Measurements from ENCODE around the gene HDHD3.
"Not testable (repeated sequence)": the region's sequence is repeated elsewhere in the genome, so short reads cannot be mapped to it uniquely, and the experiment has no call there.

HDHD3 gene

GRCh38 chr9:113379094-113379828 lies 2.5 kb upstream of the HDHD3 start:
- Histone ChIP-seq H3K4me3 (ENCODE audit: low read depth in 1 of 2, low read length in 2 of 2) (peak overlapping the region in 1 of 2 donors; percentile 32), H3K4me1 (ENCODE audit: control insufficient read depth in 1 of 2, insufficient read depth in 2 of 2, low read length in 2 of 2) (peaks cover 31 to 38% of the 10 kb centered on the region in 2 donors)
- not testable (repeated sequence) for H3K27me3 ChIP-seq (ENCODE audit: control insufficient read depth in 1 of 2, insufficient read depth in 2 of 2, low read length in 2 of 2); H3K9me3 ChIP-seq (ENCODE audit: control insufficient read depth in 1 of 2, low read length in 2 of 2); H3K9ac ChIP-seq (ENCODE audit: low read depth in 1 of 2, low read length in 2 of 2); H3K27ac ChIP-seq (ENCODE audit: low read depth, low read length); H3K36me3 ChIP-seq (ENCODE audit: control insufficient read depth in 1 of 2, insufficient read depth in 2 of 2, low read length in 2 of 2)

- H3K9ac ChIP-seq (ENCODE audit: low read depth in 1 of 2, low read length in 2 of 2), result peak overlapping the region; percentile 44 to 64
Observed at GRCh38 chr9:113375057-113376023, 1.4 kb downstream of the HDHD3 start.

GRCh38 chr9:113373676-113374392 lies 3.0 kb downstream of the HDHD3 start:
- no peaks in the 10 kb centered on the region for H3K9me3 ChIP-seq (ENCODE audit: control insufficient read depth in 1 of 2, low read length in 2 of 2)
- no peaks in the 10 kb centered on the region for H3K27me3 ChIP-seq (ENCODE audit: control insufficient read depth in 1 of 2, insufficient read depth in 2 of 2, low read length in 2 of 2)
- peak overlapping the region; percentile 43 to 53 for H3K4me3 ChIP-seq (ENCODE audit: low read depth in 1 of 2, low read length in 2 of 2)
- H3K4me1 ChIP-seq (ENCODE audit: control insufficient read depth in 1 of 2, insufficient read depth in 2 of 2, low read length in 2 of 2), result peaks cover 35 to 49% of the 10 kb centered on the region in 2 donors
- H3K27ac ChIP-seq (ENCODE audit: low read depth, low read length), result no peak overlapping the region
- peak overlapping the region; percentile 29 to 39 for H3K9ac ChIP-seq (ENCODE audit: low read depth in 1 of 2, low read length in 2 of 2)
- peaks cover 19 to 33% of the 10 kb centered on the region in 2 donors for H3K36me3 ChIP-seq (ENCODE audit: control insufficient read depth in 1 of 2, insufficient read depth in 2 of 2, low read length in 2 of 2)

More at GRCh38 chr9:113375057-113376023, 1.4 kb downstream of the HDHD3 start:
- Histone ChIP-seq H3K9me3 (ENCODE audit: control insufficient read depth in 1 of 2, low read length in 2 of 2) (no peaks in the 10 kb centered on the region), H3K4me3 (ENCODE audit: low read depth in 1 of 2, low read length in 2 of 2) (peak overlapping the region; percentile 65 to 88), H3K27ac (ENCODE audit: low read depth, low read length) (peak overlapping the region; percentile 51), H3K4me1 (ENCODE audit: control insufficient read depth in 1 of 2, insufficient read depth in 2 of 2, low read length in 2 of 2) (peaks cover 40 to 56% of the 10 kb centered on the region in 2 donors), H3K27me3 (ENCODE audit: control insufficient read depth in 1 of 2, insufficient read depth in 2 of 2, low read length in 2 of 2) (no peaks in the 10 kb centered on the region), H3K36me3 (ENCODE audit: control insufficient read depth in 1 of 2, insufficient read depth in 2 of 2, low read length in 2 of 2) (peaks cover 19 to 33% of the 10 kb centered on the region in 2 donors)

GRCh38 chr9:113373256-113373655 lies 3.5 kb downstream of the HDHD3 start:
- peaks cover 31 to 45% of the 10 kb centered on the region in 2 donors for H3K4me1 ChIP-seq (ENCODE audit: control insufficient read depth in 1 of 2, insufficient read depth in 2 of 2, low read length in 2 of 2)
- H3K27ac ChIP-seq (ENCODE audit: low read depth, low read length), result no peak overlapping the region
- peaks cover 22 to 33% of the 10 kb centered on the region in 2 donors for H3K36me3 ChIP-seq (ENCODE audit: control insufficient read depth in 1 of 2, insufficient read depth in 2 of 2, low read length in 2 of 2)
- H3K9me3 ChIP-seq (ENCODE audit: control insufficient read depth in 1 of 2, low read length in 2 of 2), result no peaks in the 10 kb centered on the region
- peak overlapping the region; percentile 43 to 53 for H3K4me3 ChIP-seq (ENCODE audit: low read depth in 1 of 2, low read length in 2 of 2)
- no peaks in the 10 kb centered on the region for H3K27me3 ChIP-seq (ENCODE audit: control insufficient read depth in 1 of 2, insufficient read depth in 2 of 2, low read length in 2 of 2)
- H3K9ac ChIP-seq (ENCODE audit: low read depth in 1 of 2, low read length in 2 of 2), result peak overlapping the region; percentile 22 to 39

GRCh38 chr9:113372059-113372458 lies 4.7 kb downstream of the HDHD3 start:
- no peaks in the 10 kb centered on the region for H3K27me3 ChIP-seq (ENCODE audit: control insufficient read depth in 1 of 2, insufficient read depth in 2 of 2, low read length in 2 of 2)
- no peak overlapping the region for H3K4me3 ChIP-seq (ENCODE audit: low read depth in 1 of 2, low read length in 2 of 2)
- no peak overlapping the region for H3K9ac ChIP-seq (ENCODE audit: low read depth in 1 of 2, low read length in 2 of 2)
- H3K36me3 ChIP-seq (ENCODE audit: control insufficient read depth in 1 of 2, insufficient read depth in 2 of 2, low read length in 2 of 2), result peaks cover 23 to 33% of the 10 kb centered on the region in 2 donors
- H3K27ac ChIP-seq (ENCODE audit: low read depth, low read length), result no peak overlapping the region
- H3K9me3 ChIP-seq (ENCODE audit: control insufficient read depth in 1 of 2, low read length in 2 of 2), result no peaks in the 10 kb centered on the region
- H3K4me1 ChIP-seq (ENCODE audit: control insufficient read depth in 1 of 2, insufficient read depth in 2 of 2, low read length in 2 of 2), result peaks cover 31 to 41% of the 10 kb centered on the region in 2 donors

GRCh38 chr9:113370806-113371325 lies 5.9 kb downstream of the HDHD3 start:
- no peak overlapping the region for H3K27ac ChIP-seq (ENCODE audit: low read depth, low read length)
- H3K4me1 ChIP-seq (ENCODE audit: control insufficient read depth in 1 of 2, insufficient read depth in 2 of 2, low read length in 2 of 2), result peaks cover 31 to 40% of the 10 kb centered on the region in 2 donors
- no peak overlapping the region for H3K4me3 ChIP-seq (ENCODE audit: low read depth in 1 of 2, low read length in 2 of 2)
- H3K36me3 ChIP-seq (ENCODE audit: control insufficient read depth in 1 of 2, insufficient read depth in 2 of 2, low read length in 2 of 2), result peaks cover 23 to 33% of the 10 kb centered on the region in 2 donors
- H3K27me3 ChIP-seq (ENCODE audit: control insufficient read depth in 1 of 2, insufficient read depth in 2 of 2, low read length in 2 of 2), result no peaks in the 10 kb centered on the region
- no peaks in the 10 kb centered on the region for H3K9me3 ChIP-seq (ENCODE audit: control insufficient read depth in 1 of 2, low read length in 2 of 2)
- no peak overlapping the region for H3K9ac ChIP-seq (ENCODE audit: low read depth in 1 of 2, low read length in 2 of 2)

GRCh38 chr9:113369855-113370140 lies 7.0 kb downstream of the HDHD3 start:
- H3K9ac ChIP-seq (ENCODE audit: low read depth in 1 of 2, low read length in 2 of 2), result no peak overlapping the region
- H3K4me1 ChIP-seq (ENCODE audit: control insufficient read depth in 1 of 2, insufficient read depth in 2 of 2, low read length in 2 of 2), result peaks cover 23 to 29% of the 10 kb centered on the region in 2 donors
- no peaks in the 10 kb centered on the region for H3K27me3 ChIP-seq (ENCODE audit: control insufficient read depth in 1 of 2, insufficient read depth in 2 of 2, low read length in 2 of 2)
- no peak overlapping the region for H3K27ac ChIP-seq (ENCODE audit: low read depth, low read length)
- H3K4me3 ChIP-seq (ENCODE audit: low read depth in 1 of 2, low read length in 2 of 2), result no peak overlapping the region
- H3K36me3 ChIP-seq (ENCODE audit: control insufficient read depth in 1 of 2, insufficient read depth in 2 of 2, low read length in 2 of 2), result peaks cover 23 to 27% of the 10 kb centered on the region in 2 donors
- H3K9me3 ChIP-seq (ENCODE audit: control insufficient read depth in 1 of 2, low read length in 2 of 2), result no peaks in the 10 kb centered on the region

GRCh38 chr9:113368982-113369854 lies 7.6 kb downstream of the HDHD3 start:
- H3K36me3 ChIP-seq (ENCODE audit: control insufficient read depth in 1 of 2, insufficient read depth in 2 of 2, low read length in 2 of 2), result peaks cover 19 to 23% of the 10 kb centered on the region in 2 donors
- H3K4me3 ChIP-seq (ENCODE audit: low read depth in 1 of 2, low read length in 2 of 2), result no peak overlapping the region
- no peak overlapping the region for H3K27ac ChIP-seq (ENCODE audit: low read depth, low read length)
- peaks cover 19 to 24% of the 10 kb centered on the region in 2 donors for H3K4me1 ChIP-seq (ENCODE audit: control insufficient read depth in 1 of 2, insufficient read depth in 2 of 2, low read length in 2 of 2)
- H3K9me3 ChIP-seq (ENCODE audit: control insufficient read depth in 1 of 2, low read length in 2 of 2), result no peaks in the 10 kb centered on the region
- no peaks in the 10 kb centered on the region for H3K27me3 ChIP-seq (ENCODE audit: control insufficient read depth in 1 of 2, insufficient read depth in 2 of 2, low read length in 2 of 2)
- H3K9ac ChIP-seq (ENCODE audit: low read depth in 1 of 2, low read length in 2 of 2), result no peak overlapping the region

- peaks cover 13 to 16% of the 10 kb centered on the region in 2 donors for H3K36me3 ChIP-seq (ENCODE audit: control insufficient read depth in 1 of 2, insufficient read depth in 2 of 2, low read length in 2 of 2)
- no peaks in the 10 kb centered on the region for H3K9me3 ChIP-seq (ENCODE audit: control insufficient read depth in 1 of 2, low read length in 2 of 2)
- H3K27ac ChIP-seq (ENCODE audit: low read depth, low read length), result no peak overlapping the region
- no peak overlapping the region for H3K4me3 ChIP-seq (ENCODE audit: low read depth in 1 of 2, low read length in 2 of 2)
- H3K27me3 ChIP-seq (ENCODE audit: control insufficient read depth in 1 of 2, insufficient read depth in 2 of 2, low read length in 2 of 2), result no peaks in the 10 kb centered on the region
- peaks cover 11 to 17% of the 10 kb centered on the region in 2 donors for H3K4me1 ChIP-seq (ENCODE audit: control insufficient read depth in 1 of 2, insufficient read depth in 2 of 2, low read length in 2 of 2)
- no peak overlapping the region for H3K9ac ChIP-seq (ENCODE audit: low read depth in 1 of 2, low read length in 2 of 2)
Observed at GRCh38 chr9:113368348-113368981, 8.3 kb downstream of the HDHD3 start.
